K562 (cell line): Measurements from ENCODE around the gene VWA3A. TPM values are rescaled to one million over a fixed set of nuclear protein-coding genes. Genes with fewer than 3 reads are reported as not detected.

ENCODE experiments used
- ATAC-seq: fragments of 200-7000 bp; cut with Tn5 transposase; 3 replicates; pipeline ENCODE4 v1.9.1; 2020; ENCODE audit warnings: moderate library complexity
- BruUV-seq: library from RNA; stranded (reverse); fragments of 400-500 nt; replicated peaks from 2 replicates; lab custom pipeline; 2021; lab: Mats Ljungman, UMichigan
- CTCF ChIA-PET: fragments of 300-600 bp; formaldehyde crosslinking; extraction: SDS; loops from one replicate; lab custom pipeline; 2021; ENCODE audit warnings: low intra/inter-chr PET ratio; lab: Yijun Ruan, JAX
- POLR2A ChIA-PET: fragments of 300-600, 350-650 bp; sonication (Branson Sonifier 250); formaldehyde crosslinking; extraction: SDS; loops from one replicate; lab custom pipeline; 2021; ENCODE audit warnings: antibody characterized with exemption, inconsistent platforms; lab: Yijun Ruan, JAX
- DNase-seq, 4 experiments: peaks; one replicate each; pipeline versions ENCODE4 v3.0.0 to v3.0.0-alpha.2; 2011 to 2018; ENCODE audit warnings: low spot score in 3 of 4, mixed read lengths in 3 of 4; ENCODE audit errors: extremely low read depth in 1 of 4
- FAIRE-seq: peaks from 2 replicates; lab custom pipeline; 2011; peaks lifted over from hg19 to GRCh38; lab: Jason Lieb, UNC
- H2AFZ ChIP-seq: 2 replicates; pipeline ENCODE4 v1.6.0; 2011; ENCODE audit warnings: low read depth, low read length, control low read depth, inconsistent platforms
- H3K27ac ChIP-seq: fragments of 200-600 bp; 3 replicates; pipeline ENCODE4 v1.8.0; 2011; ENCODE audit warnings: low read depth, mild to moderate bottlenecking, control low read depth, inconsistent platforms, low read length, moderate library complexity, mixed read lengths; ENCODE audit errors: extremely low read depth
- H3K27me3 ChIP-seq, 2 experiments: fragments of 300-600 bp in 1 of 2; 2 replicates in 1 of 2; 3 replicates in 1 of 2; pipeline versions ENCODE4 v1.6.0 to v1.8.0; 2011; ENCODE audit warnings: inconsistent platforms in 2 of 2, low read length in 2 of 2, mild to moderate bottlenecking in 1 of 2, mixed read lengths in 1 of 2, moderate library complexity in 1 of 2; ENCODE audit not compliant: control insufficient read depth in 2 of 2, insufficient read depth in 2 of 2
- H3K36me3 ChIP-seq: fragments of 300-600 bp; 3 replicates; pipeline ENCODE4 v1.8.0; 2011; ENCODE audit warnings: mild to moderate bottlenecking, low read length, inconsistent platforms; ENCODE audit not compliant: control insufficient read depth, insufficient read depth
- H3K4me1 ChIP-seq, 2 experiments: fragments of 200-600 bp in 1 of 2; replicated peaks in 1 of 2; 2 replicates in 1 of 2; 3 replicates in 1 of 2; pipeline versions ENCODE4 v1.5.1 to v1.8.0; 2011; ENCODE audit warnings: inconsistent platforms in 2 of 2, low read length in 2 of 2, mild to moderate bottlenecking in 1 of 2, mixed read lengths in 1 of 2, moderate library complexity in 1 of 2; ENCODE audit not compliant: control insufficient read depth in 2 of 2, insufficient read depth in 2 of 2
- H3K4me2 ChIP-seq: 2 replicates; pipeline ENCODE4 v1.6.1; 2011; ENCODE audit warnings: low read length, control low read depth, inconsistent platforms, mixed read lengths; ENCODE audit not compliant: insufficient read depth
- H3K4me3 ChIP-seq: fragments of 200-600 bp; sonication (generic), shearing (Covaris generic); 2 replicates; pipeline ENCODE4 v1.5.1; 2016; ENCODE audit warnings: control low read depth, inconsistent platforms
- H3K79me2 ChIP-seq: fragments of 200-600 bp; 3 replicates; pipeline ENCODE4 v1.8.0; 2011; ENCODE audit warnings: low read length, inconsistent platforms; ENCODE audit not compliant: control insufficient read depth, insufficient read depth
- H3K9ac ChIP-seq, 2 experiments: 2 replicates each; pipeline versions ENCODE4 v1.6.0 to v1.6.1; 2011; ENCODE audit warnings: low read depth in 2 of 2, low read length in 2 of 2, control low read depth in 1 of 2, inconsistent platforms in 1 of 2, mild to moderate bottlenecking in 1 of 2, mixed read lengths in 1 of 2; ENCODE audit not compliant: insufficient read depth in 1 of 2
- H3K9me1 ChIP-seq: one replicate; pipeline ENCODE4 v1.6.0; 2011; ENCODE audit warnings: inconsistent platforms, mild to moderate bottlenecking, low read length, moderate library complexity; ENCODE audit not compliant: control insufficient read depth, insufficient read depth
- H3K9me3 ChIP-seq: replicated peaks from 2 replicates; pipeline ENCODE4 v1.5.1; 2011; ENCODE audit warnings: low read depth, low read length, inconsistent platforms; ENCODE audit not compliant: control insufficient read depth, insufficient read depth
- H4K20me1 ChIP-seq: replicated peaks from 2 replicates; pipeline ENCODE4 v1.6.1; 2011; ENCODE audit warnings: low read length, inconsistent platforms, mixed read lengths; ENCODE audit not compliant: control insufficient read depth, insufficient read depth
- C11orf30 ChIP-seq: fragments of 450-650 bp; IDR thresholded peaks from 2 replicates; pipeline ENCODE4 v1.6.1; 2016; ENCODE audit warnings: low read depth, mild to moderate bottlenecking
- DMBX1 ChIP-seq: fragments of 250-450 bp; sonication (Bioruptor Pico); IDR thresholded peaks from 2 replicates; pipeline ENCODE4 v1.8.0; 2022; ENCODE audit warnings: inconsistent platforms, mild to moderate bottlenecking, moderate library complexity, borderline replicate concordance
- HDAC8 ChIP-seq: fragments of 450-650 bp; IDR thresholded peaks from 2 replicates; pipeline ENCODE4 v1.6.1; 2016; ENCODE audit warnings: mild to moderate bottlenecking, missing genetic modification characterization, moderate library complexity, missing compliant biosample characterization
- MAFF ChIP-seq: IDR thresholded peaks from 2 replicates; pipeline ENCODE4 v1.6.1; 2012; ENCODE audit warnings: low read length, improper control_type of control experiment
- MAFG ChIP-seq: fragments of 450-650 bp; conservative IDR thresholded peaks from 2 replicates; pipeline ENCODE4 v1.6.1; 2016; ENCODE audit warnings: missing genetic modification characterization, missing compliant biosample characterization
- PYGO2 ChIP-seq: fragments of 450-650 bp; IDR thresholded peaks from 2 replicates; pipeline ENCODE4 v1.6.1; 2016; ENCODE audit warnings: mild to moderate bottlenecking, missing genetic modification characterization, moderate library complexity, missing compliant biosample characterization
- RAD21 ChIP-seq, 2 experiments: fragments of 250-450 bp in 1 of 2; fragments of 450-650 bp in 1 of 2; sonication (Bioruptor Pico) in 1 of 2; formaldehyde crosslinking in 1 of 2; IDR thresholded peaks in 1 of 2; conservative IDR thresholded peaks in 1 of 2; 2 replicates each; pipeline versions ENCODE4 v1.4.0 to v1.8.0; 2020 to 2022; ENCODE audit warnings: mild to moderate bottlenecking in 2 of 2, moderate library complexity in 1 of 2
- RBM25 ChIP-seq: fragments of 200-400 bp; formaldehyde crosslinking; IDR thresholded peaks from 2 replicates; pipeline ENCODE4 v1.6.1; 2018; ENCODE audit warnings: low read length, low read depth, moderate library complexity; ENCODE audit not compliant: severe bottlenecking
- TFAM ChIP-seq: fragments of 250-450 bp; sonication (Bioruptor Pico); conservative IDR thresholded peaks from 2 replicates; pipeline ENCODE4 v1.5.0; 2021; ENCODE audit warnings: mild to moderate bottlenecking, moderate library complexity
- ZNF12 ChIP-seq: sonication (generic); formaldehyde crosslinking; IDR thresholded peaks from 2 replicates; pipeline ENCODE4 v1.4.0; 2020; ENCODE audit warnings: mild to moderate bottlenecking, missing genetic modification reagents
- ZNF316 ChIP-seq: fragments of 450-650 bp; IDR thresholded peaks from 2 replicates; pipeline ENCODE4 v1.6.1; 2016
- WGBS: fragments of 100-300 bp; shearing (Covaris generic); methylation state at CpG from one replicate; pipeline ENCODE4 v1.1.6; 2016; ENCODE audit warnings: low coverage, mixed read lengths; ENCODE audit not compliant: insufficient coverage; ENCODE audit errors: missing lambda C conversion rate; 5-methylcytosine and 5-hydroxymethylcytosine counted together
- in situ Hi-C: fragments of 300-500 bp; cut with MboI; formaldehyde crosslinking; loops from 4 replicates; pipeline ENCODE4 v1.15.0; 2018; ENCODE audit warnings: inconsistent platforms, mixed read lengths
- intact Hi-C: fragments of 100-400 bp; cut with micrococcal nuclease; formaldehyde crosslinking; loops from 2 replicates; pipeline ENCODE4 v1.14.2; 2022
- polyA plus RNA-seq, 8 experiments: library from polyadenylated mRNA; depleted of rRNA in 4 of 8; stranded (reverse) in 5 of 8; unstranded in 3 of 8; fragments of >200 nt; fragmentation: Nextera tagmentation in 2 of 8; fragmentation: Illumina TruSeq in 1 of 8; extraction: Ambion mirVana in 2 of 8; extraction: Trizol in 1 of 8; gene quantifications; 2 replicates each; pipeline versions ENCODE4 v1.2.1 to v1.2.3, GENCODE V29; 2011 to 2014; ENCODE audit warnings: inconsistent platforms in 1 of 8, missing spikeins in 1 of 8
- total RNA-seq, 7 experiments: library from RNA; depleted of rRNA in 6 of 7; stranded (reverse); fragments of >200 nt in 6 of 7; fragmentation: Illumina TruSeq in 2 of 7; extraction: Trizol in 2 of 7; gene quantifications; 2 replicates each; pipeline versions ENCODE4 v1.2.1 to v1.2.3, GENCODE V29; 2011 to 2021; ENCODE audit warnings: low replicate concordance in 1 of 7
- TF ChIP-seq, protein P1 (sequence below): fragments of 250-450 bp; sonication (Bioruptor Pico); IDR thresholded peaks from 2 replicates; pipeline ENCODE4 v1.6.1; 2021; ENCODE audit warnings: mild to moderate bottlenecking
- TF ChIP-seq, protein P2 (sequence below), 2 experiments: fragments of 450-650 bp in 1 of 2; IDR thresholded peaks; 2 replicates each; pipeline ENCODE4 v1.6.1; 2011 to 2017; ENCODE audit warnings: low read depth in 2 of 2, antibody characterized with exemption in 1 of 2, borderline replicate concordance in 1 of 2, low read length in 1 of 2, mild to moderate bottlenecking in 1 of 2, mixed read lengths in 1 of 2; ENCODE audit not compliant: control insufficient read depth in 1 of 2

The VWA3A gene
- total and polyA plus RNA-seq, 9 of the 15 experiments (the other 6 are each of a cell fraction or from before 2014, with no cell fraction given), result not detected

DNA sequence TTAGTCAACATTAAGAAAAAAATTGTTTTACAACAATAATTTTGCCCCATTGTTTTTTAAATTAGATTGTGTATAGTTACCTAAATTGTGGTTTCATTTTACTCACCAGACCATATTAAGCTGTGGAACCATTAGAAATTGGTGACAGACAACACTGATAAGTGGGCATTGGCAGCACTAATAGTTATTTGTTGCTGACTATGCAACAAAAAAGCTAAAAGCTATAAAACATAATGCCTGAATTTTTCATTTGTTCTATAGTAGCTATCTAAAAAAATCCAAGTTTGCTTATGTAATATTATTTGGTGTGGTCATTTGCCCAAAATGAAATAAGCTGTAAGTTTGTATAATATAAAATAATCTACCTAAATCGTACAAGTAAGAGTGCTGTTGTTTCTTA is 13.7 kb upstream of the VWA3A start:
- CTCF ChIA-PET, result interaction anchor here (0.9 to 3.2 kb wide), 2 partner anchors 71 to 77 kb away, joined by 3 to 38 read pairs; partner anchors contain the start of genes MOSMO and PDZD9
- intact Hi-C loops, result loop anchor here (5.0 kb wide), 1 partner anchor 126 kb away; the partner anchor contains the start of gene UQCRC2
- Histone ChIP-seq H3K4me3 (no peak overlapping the region), H3K9me1 (no peaks in the 10 kb centered on the region), H3K9ac (no peak overlapping the region), H3K4me1 (no peaks in the 10 kb centered on the region), H2AFZ (no peak overlapping the region), H3K36me3 (no peaks in the 10 kb centered on the region), H3K9me3 (no peaks in the 10 kb centered on the region), H3K27ac (no peak overlapping the region), H3K79me2 (no peaks in the 10 kb centered on the region), H4K20me1 (no peaks in the 10 kb centered on the region), H3K4me2 (no peak overlapping the region), H3K27me3 (no peaks in the 10 kb centered on the region)
- ATAC-seq, result no peak
- 32% methylated on average over 1 of the region's 1 CpG for WGBS
- no TSS peak for BruUV-seq
- DNase-seq, result no peak
- no peak for FAIRE-seq
- POLR2A ChIA-PET, result interaction anchor here (0.6 to 1.4 kb wide), 3 partner anchors 12 to 252 kb away, joined by 3 to 4 read pairs (median 4); no protein-coding TSS in a partner anchor
- in situ Hi-C loops, result no loop called here
- no peak for TF ChIP-seq RAD21 (CRISPR knock-in tag; conservative IDR thresholded peaks at IDR 0.05 in 1 of 2, IDR thresholded peaks at IDR 0.05 in 1 of 2)
- TF ChIP-seq MAFF, result peak; percentile 37; the same call in 1 of the 2 replicates
- peak; percentile 42; the same call in 1 of the 2 replicates for TF ChIP-seq C11orf30
- peak; percentile 29; the same call in 1 of the 2 replicates for TF ChIP-seq MAFG (tag)
- TF ChIP-seq ZNF316, result peak; percentile 76

DNA sequence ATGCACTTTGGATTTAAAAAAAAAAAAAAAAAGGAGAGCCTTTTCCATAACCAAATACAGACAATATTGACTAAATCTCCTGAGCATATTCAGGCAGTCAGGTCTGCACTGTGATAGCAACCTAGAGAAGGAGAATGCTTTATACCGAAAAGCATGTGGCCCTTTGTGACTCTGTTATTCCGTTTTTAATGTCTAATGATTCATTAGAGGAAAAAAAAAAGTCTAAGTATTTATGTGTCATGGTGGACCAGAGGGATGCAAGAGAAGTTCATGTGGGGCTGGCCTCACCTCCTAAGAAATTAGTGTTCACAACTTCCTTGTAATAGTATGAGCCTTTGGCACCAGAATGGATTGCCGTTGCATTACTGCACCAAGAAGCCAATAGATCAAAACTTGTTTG is 11.3 kb upstream of the VWA3A start:
- Histone ChIP-seq H3K27ac (no peak overlapping the region), H3K4me3 (no peak overlapping the region), H3K27me3 (no peaks in the 10 kb centered on the region), H4K20me1 (no peaks in the 10 kb centered on the region), H3K9me3 (no peaks in the 10 kb centered on the region), H3K36me3 (no peaks in the 10 kb centered on the region), H3K4me2 (no peak overlapping the region), H3K79me2 (no peaks in the 10 kb centered on the region), H2AFZ (no peak overlapping the region), H3K9me1 (no peaks in the 10 kb centered on the region), H3K4me1 (no peaks in the 10 kb centered on the region), H3K9ac (no peak overlapping the region)
- no TSS peak for BruUV-seq
- ChIA-PET POLR2A (no interaction called here), CTCF (no interaction called here)
- WGBS, result 65% methylated on average over 3 of the region's 3 CpGs
- FAIRE-seq (no peak), ATAC-seq (no peak), DNase-seq (no peak)
- intact Hi-C loops (no loop called here), in situ Hi-C loops (no loop called here)
- no peak for TF ChIP-seq TFAM (CRISPR knock-in tag)
- TF ChIP-seq, protein P1, sequence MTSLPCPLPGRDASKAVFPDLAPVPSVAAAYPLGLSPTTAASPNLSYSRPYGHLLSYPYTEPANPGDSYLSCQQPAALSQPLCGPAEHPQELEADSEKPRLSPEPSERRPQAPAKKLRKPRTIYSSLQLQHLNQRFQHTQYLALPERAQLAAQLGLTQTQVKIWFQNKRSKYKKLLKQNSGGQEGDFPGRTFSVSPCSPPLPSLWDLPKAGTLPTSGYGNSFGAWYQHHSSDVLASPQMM (CRISPR knock-in tag), result no peak
- TF ChIP-seq, protein P2, sequence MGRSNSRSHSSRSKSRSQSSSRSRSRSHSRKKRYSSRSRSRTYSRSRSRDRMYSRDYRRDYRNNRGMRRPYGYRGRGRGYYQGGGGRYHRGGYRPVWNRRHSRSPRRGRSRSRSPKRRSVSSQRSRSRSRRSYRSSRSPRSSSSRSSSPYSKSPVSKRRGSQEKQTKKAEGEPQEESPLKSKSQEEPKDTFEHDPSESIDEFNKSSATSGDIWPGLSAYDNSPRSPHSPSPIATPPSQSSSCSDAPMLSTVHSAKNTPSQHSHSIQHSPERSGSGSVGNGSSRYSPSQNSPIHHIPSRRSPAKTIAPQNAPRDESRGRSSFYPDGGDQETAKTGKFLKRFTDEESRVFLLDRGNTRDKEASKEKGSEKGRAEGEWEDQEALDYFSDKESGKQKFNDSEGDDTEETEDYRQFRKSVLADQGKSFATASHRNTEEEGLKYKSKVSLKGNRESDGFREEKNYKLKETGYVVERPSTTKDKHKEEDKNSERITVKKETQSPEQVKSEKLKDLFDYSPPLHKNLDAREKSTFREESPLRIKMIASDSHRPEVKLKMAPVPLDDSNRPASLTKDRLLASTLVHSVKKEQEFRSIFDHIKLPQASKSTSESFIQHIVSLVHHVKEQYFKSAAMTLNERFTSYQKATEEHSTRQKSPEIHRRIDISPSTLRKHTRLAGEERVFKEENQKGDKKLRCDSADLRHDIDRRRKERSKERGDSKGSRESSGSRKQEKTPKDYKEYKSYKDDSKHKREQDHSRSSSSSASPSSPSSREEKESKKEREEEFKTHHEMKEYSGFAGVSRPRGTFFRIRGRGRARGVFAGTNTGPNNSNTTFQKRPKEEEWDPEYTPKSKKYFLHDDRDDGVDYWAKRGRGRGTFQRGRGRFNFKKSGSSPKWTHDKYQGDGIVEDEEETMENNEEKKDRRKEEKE (IDR thresholded peaks at IDR 0.05; ENCODE audit: borderline replicate concordance in 1 of 2, control insufficient read depth in 1 of 2, low read depth in 2 of 2, low read length in 1 of 2), result no peak
- TF ChIP-seq PYGO2 (tag), result no peak
- no peak for TF ChIP-seq DMBX1 (CRISPR knock-in tag)
- TF ChIP-seq ZNF12 (CRISPR knock-in tag), result no peak
- no peak for TF ChIP-seq RBM25
- no peak for TF ChIP-seq HDAC8
